HepG2 (cell line): ENCODE data around the gene CPNE4. TPM values are rescaled to one million over a fixed set of nuclear protein-coding genes. Genes with fewer than 3 reads are reported as not detected.

Source experiments
- ATAC-seq: fragments of 200-7000 bp; cut with Tn5 transposase; 3 replicates; pipeline ENCODE4 v1.9.1; 2020; ENCODE audit warnings: mild to moderate bottlenecking, moderate library complexity
- BruUV-seq: library from RNA; stranded (reverse); fragments of 400-500 nt; replicated peaks from 2 replicates; lab custom pipeline; 2021; lab: Mats Ljungman, UMichigan
- CTCF ChIA-PET: fragments of 300-600 bp; formaldehyde crosslinking; extraction: SDS; loops from one replicate; lab custom pipeline; 2021; ENCODE audit warnings: low total read pairs, inconsistent platforms, low intra/inter-chr PET ratio; lab: Yijun Ruan, JAX
- POLR2A ChIA-PET: fragments of 350-600 bp; sonication (Branson Sonifier 250); formaldehyde crosslinking; loops from one replicate; lab custom pipeline; 2020; ENCODE audit warnings: antibody characterized with exemption, inconsistent platforms; lab: Yijun Ruan, JAX
- DNase-seq: peaks from one replicate; pipeline ENCODE4 v3.0.0-alpha.2; 2015; ENCODE audit warnings: low spot score
- FAIRE-seq: peaks from 3 replicates; lab custom pipeline; 2011; peaks lifted over from hg19 to GRCh38; lab: Jason Lieb, UNC
- H2AFZ ChIP-seq: one replicate; pipeline ENCODE4 v1.6.1; 2011; ENCODE audit warnings: low read length, inconsistent platforms
- H3K27ac ChIP-seq: fragments of 300-600 bp; 3 replicates; pipeline ENCODE4 v1.8.0; 2011; ENCODE audit warnings: mixed run types, mild to moderate bottlenecking, mixed read lengths, low read length, inconsistent platforms; ENCODE audit not compliant: insufficient read depth; ENCODE audit errors: extremely low read length
- H3K27me3 ChIP-seq, 2 experiments: fragments of 200-600 bp in 1 of 2; 2 replicates in 1 of 2; 3 replicates in 1 of 2; pipeline versions ENCODE4 v1.6.0 to v1.8.0; 2011; ENCODE audit warnings: low read length in 2 of 2, mild to moderate bottlenecking in 2 of 2, moderate library complexity in 2 of 2, inconsistent platforms in 1 of 2; ENCODE audit not compliant: insufficient read depth in 2 of 2, control insufficient read depth in 1 of 2
- H3K36me3 ChIP-seq, 2 experiments: fragments of 200-600 bp in 1 of 2; replicated peaks in 1 of 2; 2 replicates in 1 of 2; 3 replicates in 1 of 2; pipeline versions ENCODE4 v1.5.1 to v1.8.0; 2011; ENCODE audit warnings: low read length in 2 of 2, inconsistent platforms in 1 of 2; ENCODE audit not compliant: insufficient read depth in 2 of 2, control insufficient read depth in 1 of 2
- H3K4me1 ChIP-seq: 2 replicates; pipeline ENCODE4 v1.5.1; 2012; ENCODE audit warnings: low read length, inconsistent platforms; ENCODE audit not compliant: insufficient read depth
- H3K4me2 ChIP-seq: 2 replicates; pipeline ENCODE4 v1.6.0; 2011; ENCODE audit warnings: low read depth, low read length, inconsistent platforms
- H3K4me3 ChIP-seq, 3 experiments: fragments of 200-600 bp in 1 of 3; sonication (generic), shearing (Covaris generic) in 1 of 3; replicated peaks in 1 of 3; 2 replicates each; pipeline ENCODE4 v1.5.1; 2011 to 2016; ENCODE audit warnings: low read length in 3 of 3, inconsistent platforms in 2 of 3, low read depth in 2 of 3, mild to moderate bottlenecking in 2 of 3, control low read depth in 1 of 3, mixed read lengths in 1 of 3; ENCODE audit not compliant: insufficient read depth in 1 of 3
- H3K79me2 ChIP-seq: one replicate; pipeline ENCODE4 v1.6.1; 2011; ENCODE audit warnings: low read length, inconsistent platforms; ENCODE audit not compliant: insufficient read depth
- H3K9ac ChIP-seq: 2 replicates; pipeline ENCODE4 v1.6.0; 2011; ENCODE audit warnings: mild to moderate bottlenecking, low read depth, low read length, inconsistent platforms; ENCODE audit not compliant: insufficient read depth
- H3K9me3 ChIP-seq: 2 replicates; pipeline ENCODE4 v1.5.1; 2012; ENCODE audit warnings: mild to moderate bottlenecking, low read length
- H4K20me1 ChIP-seq: 2 replicates; pipeline ENCODE4 v1.6.0; 2011; ENCODE audit warnings: inconsistent platforms, mild to moderate bottlenecking, low read length, moderate library complexity; ENCODE audit not compliant: insufficient read depth
- CENPBD1 ChIP-seq: sonication (generic); formaldehyde crosslinking; IDR thresholded peaks from 2 replicates; pipeline ENCODE4 v1.8.0; 2022; ENCODE audit warnings: missing genetic modification reagents, low read depth, mild to moderate bottlenecking, borderline replicate concordance
- FLYWCH1 ChIP-seq: sonication (generic); formaldehyde crosslinking; IDR thresholded peaks from 2 replicates; pipeline ENCODE4 v1.8.1; 2023; ENCODE audit warnings: mild to moderate bottlenecking, missing genetic modification reagents
- HIC2 ChIP-seq: sonication (generic); formaldehyde crosslinking; IDR thresholded peaks from 2 replicates; pipeline ENCODE4 v1.9.0; 2022; ENCODE audit warnings: low read depth, missing genetic modification reagents
- LBX2 ChIP-seq: sonication (generic); formaldehyde crosslinking; IDR thresholded peaks from 2 replicates; pipeline ENCODE4 v1.5.0; 2020; ENCODE audit warnings: missing genetic modification reagents, mild to moderate bottlenecking, borderline replicate concordance
- RARA ChIP-seq: IDR thresholded peaks from 2 replicates; pipeline ENCODE4 v1.6.1; 2016; ENCODE audit warnings: missing genetic modification reagents, missing compliant biosample characterization
- RFXANK ChIP-seq: IDR thresholded peaks from 2 replicates; pipeline ENCODE4 v1.6.1; 2016
- ZBTB8A ChIP-seq: sonication (generic); formaldehyde crosslinking; IDR thresholded peaks from 2 replicates; pipeline ENCODE4 v1.4.0; 2020; ENCODE audit warnings: mild to moderate bottlenecking, low read depth, missing genetic modification reagents, borderline replicate concordance
- ZNF350 ChIP-seq: sonication (generic); formaldehyde crosslinking; IDR thresholded peaks from 2 replicates; pipeline ENCODE4 v1.4.0; 2020; ENCODE audit warnings: mild to moderate bottlenecking, low read depth, missing genetic modification reagents, borderline replicate concordance
- ZNF441 ChIP-seq: sonication (generic); formaldehyde crosslinking; IDR thresholded peaks from 2 replicates; pipeline ENCODE4 v1.7.0; 2021; ENCODE audit warnings: missing genetic modification reagents, borderline replicate concordance
- ZNF549 ChIP-seq: sonication (generic); formaldehyde crosslinking; IDR thresholded peaks from 2 replicates; pipeline ENCODE4 v1.5.0; 2020; ENCODE audit warnings: missing genetic modification reagents
- ZNF670 ChIP-seq: sonication (generic); formaldehyde crosslinking; IDR thresholded peaks from 2 replicates; pipeline ENCODE4 v1.8.0; 2022; ENCODE audit warnings: mild to moderate bottlenecking, missing genetic modification reagents, borderline replicate concordance
- ZSCAN5A ChIP-seq: sonication (generic); formaldehyde crosslinking; IDR thresholded peaks from 2 replicates; pipeline ENCODE4 v1.8.0; 2022; ENCODE audit warnings: mild to moderate bottlenecking, missing genetic modification reagents, borderline replicate concordance
- WGBS: methylation state at CpG from one replicate; pipeline ENCODE4 v1.1.6; 2017; ENCODE audit warnings: low lambda C conversion rate; 5-methylcytosine and 5-hydroxymethylcytosine counted together
- in situ Hi-C: cut with HindIII; loops from 2 replicates; pipeline ENCODE4 v1.10.0; 2017; ENCODE audit warnings: low pct_unique_long_range_greater_than_20kb; ENCODE audit not compliant: extremely low pct_ligation_motif_present
- intact Hi-C: fragments of 100-400 bp; cut with micrococcal nuclease; formaldehyde crosslinking; loops from one replicate; pipeline ENCODE4 v1.10.0; 2022; ENCODE audit not compliant: unreplicated experiment
- polyA plus RNA-seq, 8 experiments: library from polyadenylated mRNA; depleted of rRNA in 3 of 8; stranded (reverse) in 7 of 8; unstranded in 1 of 8; fragments of >200 nt; fragmentation: Illumina TruSeq in 4 of 8; extraction: Trizol in 4 of 8; gene quantifications; 2 replicates each; pipeline versions ENCODE4 v1.2.1 to v1.2.3, GENCODE V29; 2011 to 2016; ENCODE audit warnings: low read depth in 4 of 8, missing spikeins in 1 of 8, mixed read lengths in 1 of 8; ENCODE audit not compliant: insufficient read depth in 1 of 8
- total RNA-seq, 5 experiments: library from RNA; depleted of rRNA; stranded (reverse); fragments of >200 nt; fragmentation: Illumina TruSeq; extraction: Trizol; gene quantifications; 2 replicates each; pipeline ENCODE4 v1.2.3, GENCODE V29; 2016; ENCODE audit warnings: low read depth in 1 of 5

CPNE4 gene
- total and polyA plus RNA-seq, 2 of the 13 experiments (the other 11 are each of a cell fraction or from before 2014, with no cell fraction given) = not detected

- no TSS peak for BruUV-seq
- no peak for FAIRE-seq
Observed at GRCh38 chr3:131847966-131848510, 186.8 kb downstream of the CPNE4 start.

More at GRCh38 chr3:131847966-131848510, 186.8 kb downstream of the CPNE4 start:
- 16% methylated on average over 1 of the region's 1 CpG for WGBS
- POLR2A ChIA-PET = no interaction called here
- no peaks in the 10 kb centered on the region for H3K79me2 ChIP-seq
- no peaks in the 10 kb centered on the region; a peak in 1 of 5 replicates for H3K27me3 ChIP-seq
- no peak overlapping the region for H3K27ac ChIP-seq
- no peak overlapping the region for H2AFZ ChIP-seq
- no peak overlapping the region for H3K4me2 ChIP-seq
- CTCF ChIA-PET = no interaction called here
- ATAC-seq (no peak), DNase-seq (no peak)
- no peaks in the 10 kb centered on the region for H3K9me3 ChIP-seq
- no peak overlapping the region for H3K9ac ChIP-seq
- intact Hi-C loops (no loop called here), in situ Hi-C loops (no loop called here)
- no peaks in the 10 kb centered on the region for H4K20me1 ChIP-seq
- H3K4me1 ChIP-seq = no peaks in the 10 kb centered on the region
- H3K4me3 ChIP-seq = no peak overlapping the region
- TF ChIP-seq ZNF670 (CRISPR knock-in tag) (no peak), RFXANK (CRISPR knock-in tag) (no peak), RARA (no peak), FLYWCH1 (CRISPR knock-in tag) (no peak), ZNF441 (CRISPR knock-in tag) (no peak), HIC2 (CRISPR knock-in tag) (no peak), LBX2 (CRISPR knock-in tag) (no peak), ZNF549 (CRISPR knock-in tag) (no peak), ZSCAN5A (no peak), ZBTB8A (CRISPR knock-in tag) (no peak), ZNF350 (CRISPR knock-in tag) (no peak), CENPBD1 (CRISPR knock-in tag) (no peak)
- no peaks in the 10 kb centered on the region for H3K36me3 ChIP-seq
